Measurements from ENCODE around the gene SLC24A3.

DNA sequence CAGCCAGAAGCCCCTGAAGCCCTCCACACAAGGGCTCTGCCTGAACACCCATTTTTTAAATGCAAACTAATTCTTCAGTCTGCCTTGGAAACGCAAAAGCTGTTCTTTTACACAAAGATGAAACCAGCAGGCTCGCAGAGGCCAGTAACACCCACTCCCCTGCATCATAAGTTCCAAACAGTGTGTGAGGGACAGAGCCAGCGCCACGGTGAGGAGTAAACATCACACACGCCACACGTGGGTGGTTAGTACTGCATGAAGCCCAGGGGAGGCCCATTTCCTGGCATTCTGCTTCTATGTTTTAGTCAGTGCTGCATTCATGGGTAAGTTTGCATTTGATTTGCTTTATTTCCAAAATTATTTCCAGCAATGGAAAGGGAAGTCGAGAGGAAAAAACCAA lies 327.9 kb downstream of the SLC24A3 start:
- TF ChIP-seq EZH2 (IDR thresholded peaks at IDR 0.05; ENCODE audit: insufficient read depth, poor library complexity, severe bottlenecking) (no peak), EZH2phosphoT487 (IDR thresholded peaks at IDR 0.05; ENCODE audit: insufficient read depth, low read depth) (no peak)
